ENCODE results near the gene SERPINB7. TPM values are rescaled to one million over a fixed set of nuclear protein-coding genes. Genes with fewer than 3 reads are reported as not detected.

The SERPINB7 gene
- polyA plus RNA-seq, 1 of the 3 experiments (the other 2 are of a cell fraction), result 99.5 TPM

DNA sequence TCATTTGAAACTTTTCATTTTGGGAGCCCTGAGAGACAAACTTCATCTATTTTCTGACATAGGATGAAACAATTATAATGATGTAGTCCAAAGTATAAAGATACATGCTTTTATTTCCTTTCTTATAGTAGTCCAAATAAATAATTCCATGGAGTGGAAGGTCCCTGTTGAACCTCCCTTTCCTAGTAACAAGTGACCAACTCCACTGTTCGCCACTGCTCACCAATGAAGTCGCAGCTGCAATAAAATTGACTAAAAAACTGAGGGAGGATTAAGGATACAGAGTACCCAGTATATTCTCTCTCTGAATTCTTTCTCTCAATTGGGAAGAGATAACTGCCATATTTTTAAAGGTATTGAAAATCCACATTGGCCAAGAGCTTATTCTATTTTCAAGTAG, 14.1 kb downstream of the SERPINB7 start:
- TF ChIP-seq MEF2A (IDR thresholded peaks at IDR 0.05; ENCODE audit: borderline replicate concordance, low read depth) (no peak), RFX5 (IDR thresholded peaks at IDR 0.05; ENCODE audit: low read length) (peak; percentile 85), NFIC (IDR thresholded peaks at IDR 0.05; ENCODE audit: borderline replicate concordance) (no peak), EZH2phosphoT487 (IDR thresholded peaks at IDR 0.05; ENCODE audit: borderline replicate concordance, low read depth) (no peak)
- Histone ChIP-seq H3K4me2 (no peak overlapping the region), H2AFZ (ENCODE audit: low read depth) (0 out of 2 replicates have a peak overlapping the region, but pooled peaks have one; percentile 76), H3F3A (replicated peaks; ENCODE audit: insufficient read depth) (peaks cover 32% of the 10 kb centered on the region), H3K4me1 (ENCODE audit: control insufficient read depth in 1 of 2, insufficient read depth in 2 of 2, low read depth in 1 of 2, low read length in 1 of 2) (peaks cover 4 to 8% of the 10 kb centered on the region in 2 experiments; a peak in 2 of 4 replicates), H3K4me3 (ENCODE audit: low read depth in 2 of 2, low read length in 1 of 2) (no peak overlapping the region), H3K27me3 (ENCODE audit: insufficient read depth) (no peaks in the 10 kb centered on the region), H3K27ac (ENCODE audit: low read depth in 2 of 2, low read length in 1 of 2) (peak overlapping the region in 1 of 2 experiments; percentile 86; a peak in 3 of 4 replicates), H3K36me3 (replicated peaks in 1 of 2; ENCODE audit: control insufficient read depth in 1 of 2, insufficient read depth in 2 of 2, low read length in 1 of 2) (no peaks in the 10 kb centered on the region), H3K79me2 (ENCODE audit: insufficient read depth) (0 out of 2 replicates have a peak, but pooled peaks cover 4% of the 10 kb centered on the region), H3K9me2 (no peaks in the 10 kb centered on the region), H4K20me1 (ENCODE audit: insufficient read depth) (no peaks in the 10 kb centered on the region), H3K9me3 (no peaks in the 10 kb centered on the region), H3K9ac (no peak overlapping the region)
- no peak for DNase-seq
- 71% methylated on average over 2 of the region's 2 CpGs for WGBS (ENCODE audit: low lambda C conversion rate)
- ChIA-PET POLR2A (no interaction called here), CTCF (interaction anchor here (1.2 kb wide), 2 partner anchors 9 to 205 kb away, joined by 3 read pairs; no protein-coding TSS in a partner anchor)

DNA sequence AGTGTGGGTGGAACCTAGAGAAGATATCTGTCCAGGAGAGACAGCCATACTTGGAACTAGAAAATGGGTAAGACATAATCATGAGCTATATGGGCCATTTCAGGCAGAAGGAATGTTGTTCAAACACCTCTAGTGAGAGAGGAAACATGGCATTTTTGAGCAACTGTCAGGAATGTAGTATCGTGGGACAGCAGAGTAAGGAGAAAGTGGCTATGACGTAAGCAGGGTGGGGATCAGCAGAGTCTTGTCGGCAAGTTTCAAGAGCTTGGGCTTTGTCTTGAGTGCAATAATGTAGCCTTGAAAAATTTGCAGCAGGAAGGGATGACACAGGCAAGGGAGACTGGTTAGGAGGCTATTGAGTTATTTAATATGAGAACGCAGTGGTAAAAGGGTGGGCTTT, 20.4 kb downstream of the SERPINB7 start:
- H3K9ac ChIP-seq, result no peak overlapping the region
- TF ChIP-seq GATA2 (CRISPR knock-in tag; IDR thresholded peaks at IDR 0.05) (no peak), CHD2 (IDR thresholded peaks at IDR 0.05; ENCODE audit: low read length, partially characterized antibody) (no peak), IRF3 (IDR thresholded peaks at IDR 0.05; ENCODE audit: low read depth, low read length) (no peak), EZH2phosphoT487 (IDR thresholded peaks at IDR 0.05; ENCODE audit: borderline replicate concordance, low read depth) (no peak), RCOR1 (IDR thresholded peaks at IDR 0.05; ENCODE audit: low read length) (no peak), ZBTB33 (IDR thresholded peaks at IDR 0.05; ENCODE audit: borderline replicate concordance, low read depth) (no peak), PBX3 (IDR thresholded peaks at IDR 0.05) (no peak), FOSL2 (IDR thresholded peaks at IDR 0.05; ENCODE audit: borderline replicate concordance, low read depth) (no peak), JUND (IDR thresholded peaks at IDR 0.05) (no peak), RXRA (IDR thresholded peaks at IDR 0.05; ENCODE audit: borderline replicate concordance, low read depth) (no peak), POLR2AphosphoS5 (IDR thresholded peaks at IDR 0.05; ENCODE audit: low read depth, low read length) (no peak)
- TF ChIP-seq, protein P1, sequence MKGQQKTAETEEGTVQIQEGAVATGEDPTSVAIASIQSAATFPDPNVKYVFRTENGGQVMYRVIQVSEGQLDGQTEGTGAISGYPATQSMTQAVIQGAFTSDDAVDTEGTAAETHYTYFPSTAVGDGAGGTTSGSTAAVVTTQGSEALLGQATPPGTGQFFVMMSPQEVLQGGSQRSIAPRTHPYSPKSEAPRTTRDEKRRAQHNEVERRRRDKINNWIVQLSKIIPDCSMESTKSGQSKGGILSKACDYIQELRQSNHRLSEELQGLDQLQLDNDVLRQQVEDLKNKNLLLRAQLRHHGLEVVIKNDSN (IDR thresholded peaks at IDR 0.05; ENCODE audit: borderline replicate concordance, low read depth), result no peak
- DNase-seq, result no peak
- 45% methylated on average over 4 of the region's 4 CpGs for WGBS (ENCODE audit: low lambda C conversion rate)
- H3K9me2 ChIP-seq, result no peaks in the 10 kb centered on the region
- H3K9me3 ChIP-seq, result no peaks in the 10 kb centered on the region
- no peaks in the 10 kb centered on the region; a peak in 1 of 4 replicates for H3K4me1 ChIP-seq (ENCODE audit: control insufficient read depth in 1 of 2, insufficient read depth in 2 of 2, low read depth in 1 of 2, low read length in 1 of 2)
- no peaks in the 10 kb centered on the region for H3K27me3 ChIP-seq (ENCODE audit: insufficient read depth)
- H2AFZ ChIP-seq (ENCODE audit: low read depth), result no peak overlapping the region
- ChIA-PET CTCF (no interaction called here), POLR2A (no interaction called here)
- no peak overlapping the region for H3K4me2 ChIP-seq
- H3K79me2 ChIP-seq (ENCODE audit: insufficient read depth), result no peaks in the 10 kb centered on the region
- no peaks in the 10 kb centered on the region for H4K20me1 ChIP-seq (ENCODE audit: insufficient read depth)
- H3K27ac ChIP-seq (ENCODE audit: low read depth in 2 of 2, low read length in 1 of 2), result no peak overlapping the region
- peaks cover 5% of the 10 kb centered on the region for H3F3A ChIP-seq (replicated peaks; ENCODE audit: insufficient read depth)
- H3K4me3 ChIP-seq (ENCODE audit: low read depth in 2 of 2, low read length in 1 of 2), result no peak overlapping the region
- peaks cover 8 to 10% of the 10 kb centered on the region in 2 experiments for H3K36me3 ChIP-seq (replicated peaks in 1 of 2; ENCODE audit: control insufficient read depth in 1 of 2, insufficient read depth in 2 of 2, low read length in 1 of 2)

All from SK-N-SH (cell line).